Measurements from ENCODE around the gene COL9A2.

Gene COL9A2

GRCh38 chr1:40309374-40310128 lies 7.5 kb downstream of the COL9A2 start:
- H3K4me3 ChIP-seq (ENCODE audit: low read depth in 1 of 2, low read length in 2 of 2) = no peak overlapping the region
- no peaks in the 10 kb centered on the region for H3K4me1 ChIP-seq (ENCODE audit: control insufficient read depth in 1 of 2, insufficient read depth in 2 of 2, low read length in 2 of 2)
- no peaks in the 10 kb centered on the region for H3K27me3 ChIP-seq (ENCODE audit: low read depth, low read length)
- H3K36me3 ChIP-seq (ENCODE audit: control insufficient read depth in 1 of 2, insufficient read depth in 2 of 2, low read length in 2 of 2) = no peaks in the 10 kb centered on the region
- H3K9me3 ChIP-seq (ENCODE audit: control insufficient read depth in 1 of 2, low read length in 2 of 2) = no peaks in the 10 kb centered on the region
- H3K27ac ChIP-seq (ENCODE audit: low read length) = no peak overlapping the region

DNA sequence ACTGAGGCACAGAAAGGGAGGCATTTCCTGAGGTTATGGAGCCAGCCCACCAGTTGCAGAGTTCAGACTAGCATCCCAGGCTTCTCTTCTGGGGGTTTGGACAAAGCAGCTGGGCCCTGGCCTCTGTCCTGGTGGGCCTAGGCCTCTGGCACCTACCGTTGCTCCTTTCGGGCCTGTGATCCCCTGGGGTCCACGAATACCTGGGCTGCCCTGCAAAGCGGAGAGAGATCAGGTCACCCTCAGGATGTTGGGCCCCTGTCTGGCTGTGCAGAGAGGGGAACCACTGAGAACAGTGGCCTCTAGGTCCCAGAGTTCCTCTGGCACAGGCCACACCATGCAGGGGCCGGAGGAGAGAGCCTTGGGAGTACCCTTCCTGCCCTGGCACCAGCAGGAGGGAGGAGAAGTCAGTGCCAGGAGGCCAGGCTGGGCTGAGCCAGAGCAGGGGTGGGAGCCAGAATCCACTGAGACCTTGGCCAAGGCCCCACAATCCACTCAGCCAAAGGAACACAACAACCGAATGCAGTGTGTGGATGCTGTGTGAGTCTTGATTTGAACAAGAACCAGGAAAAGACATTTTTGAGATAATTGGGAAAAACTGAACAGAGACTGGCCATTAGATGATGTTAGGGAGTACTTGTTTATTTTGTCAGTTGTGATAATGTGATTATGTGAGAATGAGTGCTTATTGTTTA lies 8.9 kb downstream of the COL9A2 start:
- no peak overlapping the region for H3K4me3 ChIP-seq (ENCODE audit: low read depth in 1 of 2, low read length in 2 of 2)
- no peaks in the 10 kb centered on the region for H3K4me1 ChIP-seq (ENCODE audit: control insufficient read depth in 1 of 2, insufficient read depth in 2 of 2, low read length in 2 of 2)
- H3K27me3 ChIP-seq (ENCODE audit: low read depth, low read length) = no peaks in the 10 kb centered on the region
- H3K27ac ChIP-seq (ENCODE audit: low read length) = no peak overlapping the region
- H3K9me3 ChIP-seq (ENCODE audit: control insufficient read depth in 1 of 2, low read length in 2 of 2) = no peaks in the 10 kb centered on the region
- no peaks in the 10 kb centered on the region for H3K36me3 ChIP-seq (ENCODE audit: control insufficient read depth in 1 of 2, insufficient read depth in 2 of 2, low read length in 2 of 2)

- no peaks in the 10 kb centered on the region for H3K4me1 ChIP-seq (ENCODE audit: control insufficient read depth in 1 of 2, insufficient read depth in 2 of 2, low read length in 2 of 2)
Measured at GRCh38 chr1:40307186-40307585, 9.9 kb downstream of the COL9A2 start.

DNA sequence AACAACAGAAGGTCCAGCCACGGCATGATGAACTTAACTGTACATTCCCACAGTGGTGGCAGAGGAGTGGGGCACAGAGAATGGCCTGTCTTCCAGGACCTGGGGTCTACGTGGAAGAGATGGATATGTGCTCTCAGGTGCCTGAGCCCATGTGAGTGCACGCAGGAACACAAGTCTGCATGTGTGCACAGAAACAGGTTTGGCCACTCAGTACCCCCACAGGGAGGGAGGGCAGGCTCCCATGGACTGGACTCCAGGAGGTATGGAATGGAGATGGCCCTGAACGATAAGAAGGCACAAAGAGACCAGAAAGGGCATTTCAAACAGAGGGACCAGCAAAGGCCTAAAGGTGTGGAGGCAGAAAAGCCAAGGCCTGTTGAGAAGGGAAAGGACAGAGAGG lies 10.8 kb downstream of the COL9A2 start:
- Histone ChIP-seq H3K4me3 (ENCODE audit: low read depth in 1 of 2, low read length in 2 of 2) (no peak overlapping the region), H3K36me3 (ENCODE audit: control insufficient read depth in 1 of 2, insufficient read depth in 2 of 2, low read length in 2 of 2) (no peaks in the 10 kb centered on the region), H3K27me3 (ENCODE audit: low read depth, low read length) (no peaks in the 10 kb centered on the region), H3K4me1 (ENCODE audit: control insufficient read depth in 1 of 2, insufficient read depth in 2 of 2, low read length in 2 of 2) (no peaks in the 10 kb centered on the region), H3K9me3 (ENCODE audit: control insufficient read depth in 1 of 2, low read length in 2 of 2) (no peaks in the 10 kb centered on the region), H3K27ac (ENCODE audit: low read length) (no peak overlapping the region)

More at GRCh38 chr1:40307186-40307585, 9.9 kb downstream of the COL9A2 start:
- Histone ChIP-seq H3K4me3 (ENCODE audit: low read depth in 1 of 2, low read length in 2 of 2) (no peak overlapping the region), H3K27ac (ENCODE audit: low read length) (no peak overlapping the region), H3K27me3 (ENCODE audit: low read depth, low read length) (no peaks in the 10 kb centered on the region), H3K36me3 (ENCODE audit: control insufficient read depth in 1 of 2, insufficient read depth in 2 of 2, low read length in 2 of 2) (no peaks in the 10 kb centered on the region), H3K9me3 (ENCODE audit: control insufficient read depth in 1 of 2, low read length in 2 of 2) (no peaks in the 10 kb centered on the region)

DNA sequence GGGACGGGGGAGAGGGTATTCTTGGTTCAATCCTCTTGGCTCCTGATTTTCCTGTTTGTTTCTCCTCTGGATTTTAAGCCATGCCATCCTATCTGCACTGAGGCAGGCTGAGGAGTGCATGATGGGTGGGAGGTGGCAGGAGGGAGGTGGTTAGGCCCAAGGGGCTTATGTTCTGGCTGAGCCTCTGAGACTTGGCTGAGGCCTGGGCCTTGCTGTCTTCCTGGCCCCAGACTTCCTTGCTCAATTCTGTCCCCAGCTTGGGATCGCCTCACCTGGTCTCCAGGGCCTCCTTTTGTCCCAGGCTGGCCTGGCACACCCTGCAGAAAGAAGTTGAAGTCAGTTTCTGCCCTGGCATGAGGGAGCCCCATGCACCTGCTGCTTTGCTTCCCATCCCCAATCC lies 11.2 kb downstream of the COL9A2 start:
- no peak overlapping the region for H3K4me3 ChIP-seq (ENCODE audit: low read depth in 1 of 2, low read length in 2 of 2)
- no peak overlapping the region for H3K27ac ChIP-seq (ENCODE audit: low read length)
- H3K9me3 ChIP-seq (ENCODE audit: control insufficient read depth in 1 of 2, low read length in 2 of 2) = no peaks in the 10 kb centered on the region
- no peaks in the 10 kb centered on the region for H3K4me1 ChIP-seq (ENCODE audit: control insufficient read depth in 1 of 2, insufficient read depth in 2 of 2, low read length in 2 of 2)
- H3K36me3 ChIP-seq (ENCODE audit: control insufficient read depth in 1 of 2, insufficient read depth in 2 of 2, low read length in 2 of 2) = no peaks in the 10 kb centered on the region
- H3K27me3 ChIP-seq (ENCODE audit: low read depth, low read length) = no peaks in the 10 kb centered on the region

- Histone ChIP-seq H3K27ac (ENCODE audit: low read length) (no peak overlapping the region), H3K36me3 (ENCODE audit: control insufficient read depth in 1 of 2, insufficient read depth in 2 of 2, low read length in 2 of 2) (no peaks in the 10 kb centered on the region), H3K4me1 (ENCODE audit: control insufficient read depth in 1 of 2, insufficient read depth in 2 of 2, low read length in 2 of 2) (no peaks in the 10 kb centered on the region), H3K4me3 (ENCODE audit: low read depth in 1 of 2, low read length in 2 of 2) (no peak overlapping the region), H3K27me3 (ENCODE audit: low read depth, low read length) (no peaks in the 10 kb centered on the region), H3K9me3 (ENCODE audit: control insufficient read depth in 1 of 2, low read length in 2 of 2) (no peaks in the 10 kb centered on the region)
Measured at GRCh38 chr1:40305451-40305850, 11.6 kb downstream of the COL9A2 start.

GRCh38 chr1:40303790-40304189 lies 13.3 kb downstream of the COL9A2 start:
- no peaks in the 10 kb centered on the region for H3K9me3 ChIP-seq (ENCODE audit: control insufficient read depth in 1 of 2, low read length in 2 of 2)
- H3K27me3 ChIP-seq (ENCODE audit: low read depth, low read length) = no peaks in the 10 kb centered on the region
- H3K36me3 ChIP-seq (ENCODE audit: control insufficient read depth in 1 of 2, insufficient read depth in 2 of 2, low read length in 2 of 2) = no peaks in the 10 kb centered on the region
- no peak overlapping the region for H3K27ac ChIP-seq (ENCODE audit: low read length)
- no peak overlapping the region for H3K4me3 ChIP-seq (ENCODE audit: low read depth in 1 of 2, low read length in 2 of 2)
- H3K4me1 ChIP-seq (ENCODE audit: control insufficient read depth in 1 of 2, insufficient read depth in 2 of 2, low read length in 2 of 2) = no peaks in the 10 kb centered on the region

DNA sequence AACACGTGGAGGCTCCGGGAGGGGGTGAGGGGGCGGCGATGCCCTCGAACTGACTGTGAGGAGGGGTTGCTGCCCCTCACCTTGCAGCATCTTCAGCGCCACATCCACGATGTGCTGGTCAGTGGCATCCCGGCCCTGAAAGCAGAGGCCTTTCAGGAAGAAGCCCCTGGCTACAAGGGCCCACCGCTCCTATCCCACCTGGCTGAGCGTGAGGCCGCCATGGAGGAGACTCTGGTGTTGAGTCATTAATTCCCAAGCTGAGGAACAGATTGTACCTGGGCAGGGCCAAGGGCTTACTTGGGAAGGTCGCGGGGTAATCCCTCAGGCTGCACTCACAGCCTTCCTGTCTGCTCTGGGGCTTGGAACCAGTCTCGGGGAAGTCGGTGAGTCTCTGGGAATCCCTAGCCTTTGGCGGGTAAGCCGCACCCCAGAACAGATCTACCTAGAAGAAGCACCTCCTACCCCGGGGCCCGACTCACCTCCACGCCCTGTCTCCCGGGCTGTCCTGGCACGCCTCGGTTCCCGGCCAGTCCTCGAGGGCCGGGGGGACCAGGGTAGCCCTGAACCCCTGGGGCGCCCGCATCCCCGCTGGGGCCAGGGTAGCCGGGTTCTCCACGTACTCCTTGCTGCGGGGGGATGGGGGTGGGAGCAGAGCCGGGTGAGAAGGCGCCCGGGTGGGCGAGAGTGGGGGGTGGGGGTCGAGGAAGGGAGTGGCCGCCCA lies 13.9 kb downstream of the COL9A2 start:
- Histone ChIP-seq H3K4me3 (ENCODE audit: low read depth in 1 of 2, low read length in 2 of 2) (no peak overlapping the region), H3K4me1 (ENCODE audit: control insufficient read depth in 1 of 2, insufficient read depth in 2 of 2, low read length in 2 of 2) (no peaks in the 10 kb centered on the region), H3K9me3 (ENCODE audit: control insufficient read depth in 1 of 2, low read length in 2 of 2) (no peaks in the 10 kb centered on the region), H3K27ac (ENCODE audit: low read length) (no peak overlapping the region), H3K36me3 (ENCODE audit: control insufficient read depth in 1 of 2, insufficient read depth in 2 of 2, low read length in 2 of 2) (no peaks in the 10 kb centered on the region), H3K27me3 (ENCODE audit: low read depth, low read length) (no peaks in the 10 kb centered on the region)

- H3K4me3 ChIP-seq (ENCODE audit: low read depth in 1 of 2, low read length in 2 of 2) = no peak overlapping the region
- no peaks in the 10 kb centered on the region for H3K36me3 ChIP-seq (ENCODE audit: control insufficient read depth in 1 of 2, insufficient read depth in 2 of 2, low read length in 2 of 2)
- no peaks in the 10 kb centered on the region for H3K4me1 ChIP-seq (ENCODE audit: control insufficient read depth in 1 of 2, insufficient read depth in 2 of 2, low read length in 2 of 2)
- no peaks in the 10 kb centered on the region for H3K9me3 ChIP-seq (ENCODE audit: control insufficient read depth in 1 of 2, low read length in 2 of 2)
- no peaks in the 10 kb centered on the region for H3K27me3 ChIP-seq (ENCODE audit: low read depth, low read length)
- H3K27ac ChIP-seq (ENCODE audit: low read length) = no peak overlapping the region
Measured at GRCh38 chr1:40302475-40302874, 14.6 kb downstream of the COL9A2 start.

DNA sequence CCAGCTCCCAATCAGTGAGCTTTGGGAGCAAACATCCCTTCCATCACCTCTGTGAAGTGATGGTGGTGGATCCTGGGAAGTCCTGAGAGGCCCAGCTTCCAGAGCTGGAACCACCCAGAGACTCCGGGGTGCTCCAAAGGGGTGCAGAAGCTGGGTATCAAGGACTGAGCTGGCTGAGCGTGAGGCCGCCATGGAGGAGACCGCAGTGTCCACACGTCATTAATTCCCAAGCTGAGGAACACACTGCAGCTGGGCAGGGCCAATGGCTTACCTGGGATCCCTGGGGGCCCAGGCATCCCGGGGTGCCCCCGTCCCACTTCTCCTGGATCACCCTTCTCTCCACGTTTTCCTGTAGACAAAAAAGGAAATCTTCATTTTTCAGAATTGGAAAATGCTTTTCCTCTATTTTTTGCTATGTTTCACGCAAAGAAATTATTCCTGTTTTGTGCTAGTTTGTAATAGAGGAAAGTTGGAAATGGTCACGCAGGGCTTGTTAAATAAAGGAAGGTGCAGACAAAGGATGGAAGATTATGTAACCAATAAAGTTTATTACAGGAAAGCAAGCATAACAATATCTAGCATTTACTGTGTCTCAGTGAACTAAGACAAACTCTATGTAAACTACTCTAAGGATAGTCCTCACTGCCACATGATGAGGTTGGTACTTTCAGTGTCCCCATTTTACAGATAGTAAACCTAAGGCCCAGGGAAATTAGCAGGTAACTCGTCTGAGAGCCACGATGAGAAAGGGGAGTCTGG lies 15.4 kb downstream of the COL9A2 start:
- Histone ChIP-seq H3K36me3 (ENCODE audit: control insufficient read depth in 1 of 2, insufficient read depth in 2 of 2, low read length in 2 of 2) (no peaks in the 10 kb centered on the region), H3K4me3 (ENCODE audit: low read depth in 1 of 2, low read length in 2 of 2) (no peak overlapping the region), H3K27ac (ENCODE audit: low read length) (no peak overlapping the region), H3K4me1 (ENCODE audit: control insufficient read depth in 1 of 2, insufficient read depth in 2 of 2, low read length in 2 of 2) (no peaks in the 10 kb centered on the region), H3K27me3 (ENCODE audit: low read depth, low read length) (no peaks in the 10 kb centered on the region), H3K9me3 (ENCODE audit: control insufficient read depth in 1 of 2, low read length in 2 of 2) (no peaks in the 10 kb centered on the region)

- no peaks in the 10 kb centered on the region for H3K36me3 ChIP-seq (ENCODE audit: control insufficient read depth in 1 of 2, insufficient read depth in 2 of 2, low read length in 2 of 2)
- no peak overlapping the region for H3K4me3 ChIP-seq (ENCODE audit: low read depth in 1 of 2, low read length in 2 of 2)
- no peaks in the 10 kb centered on the region for H3K27me3 ChIP-seq (ENCODE audit: low read depth, low read length)
- no peaks in the 10 kb centered on the region for H3K9me3 ChIP-seq (ENCODE audit: control insufficient read depth in 1 of 2, low read length in 2 of 2)
- H3K27ac ChIP-seq (ENCODE audit: low read length) = no peak overlapping the region
- no peaks in the 10 kb centered on the region for H3K4me1 ChIP-seq (ENCODE audit: control insufficient read depth in 1 of 2, insufficient read depth in 2 of 2, low read length in 2 of 2)
Measured at GRCh38 chr1:40301066-40301465, 16.0 kb downstream of the COL9A2 start.

All from muscle layer of duodenum (tissue), 2 donors.